Testis (tissue), 2 donors: ENCODE measurements around the gene PCDHGA8.

ENCODE experiments used
- CTCF ChIP-seq, 3 experiments: fragments of 450-650 bp in 2 of 3; fragments of 200-600 bp in 1 of 3; sonication (generic) in 1 of 3; IDR thresholded peaks; one replicate each; pipeline ENCODE4 v1.5.1; 2016 to 2019; ENCODE audit warnings: antibody characterized with exemption in 3 of 3, mild to moderate bottlenecking in 2 of 3, moderate library complexity in 1 of 3
- POLR2A ChIP-seq: fragments of 450-650 bp; IDR thresholded peaks from one replicate; pipeline ENCODE4 v1.6.1; 2017; ENCODE audit warnings: antibody characterized with exemption, mild to moderate bottlenecking, moderate library complexity

GRCh38 chr5:141412854-141413539 is 20.6 kb downstream of the PCDHGA8 start, which contains the start of gene PCDHGA10:
- no peak for TF ChIP-seq POLR2A
- TF ChIP-seq CTCF (IDR thresholded peaks at IDR 0.05) = peak in 2 of 3 experiments; percentile 27 to 32
